Neuron (in vitro differentiated cells): ENCODE results near the gene INPP5A.

Experiments
- H2AFZ ChIP-seq: one replicate; pipeline ENCODE4 v1.6.1; 2013; ENCODE audit warnings: low read depth, mild to moderate bottlenecking, inconsistent platforms, low read length, moderate library complexity
- H3K27me3 ChIP-seq: one replicate; pipeline ENCODE4 v1.6.1; 2013; ENCODE audit warnings: low read length; ENCODE audit not compliant: insufficient read depth
- H3K36me3 ChIP-seq: one replicate; pipeline ENCODE4 v1.6.1; 2013; ENCODE audit warnings: low read length; ENCODE audit not compliant: insufficient read depth
- H3K4me1 ChIP-seq: one replicate; pipeline ENCODE4 v1.6.1; 2013; ENCODE audit warnings: low read length; ENCODE audit not compliant: insufficient read depth
- H3K4me3 ChIP-seq: 2 replicates; pipeline ENCODE4 v1.5.1; 2013; ENCODE audit warnings: mild to moderate bottlenecking, low read length, moderate library complexity
- H3K9me3 ChIP-seq: one replicate; pipeline ENCODE4 v1.6.1; 2013; ENCODE audit warnings: low read length

INPP5A gene

DNA sequence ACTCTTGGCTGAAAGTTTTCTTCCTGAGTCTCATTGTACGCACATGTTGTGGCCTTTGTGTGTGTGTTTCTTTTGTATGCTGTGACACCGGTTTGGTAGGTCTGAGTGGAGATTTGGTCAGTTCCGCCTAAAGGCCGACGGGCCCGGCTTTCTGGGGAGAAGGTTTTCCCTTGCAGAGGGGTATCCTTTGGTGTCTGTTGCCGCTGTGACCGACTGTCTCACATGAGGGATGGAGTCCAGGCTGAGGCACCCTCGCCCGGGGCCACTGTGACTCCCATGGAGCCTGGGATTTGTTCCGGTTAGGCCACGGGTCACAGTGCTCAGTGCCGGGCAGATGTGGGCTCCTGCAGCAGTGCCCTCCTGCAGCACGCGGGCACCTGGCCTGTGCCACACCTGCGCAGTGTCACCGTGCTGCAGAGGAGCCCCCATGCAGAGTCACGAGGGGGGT is 19.4 kb downstream of the INPP5A start:
- H3K36me3 ChIP-seq = no peaks in the 10 kb centered on the region
- no peak overlapping the region for H2AFZ ChIP-seq
- H3K9me3 ChIP-seq = peaks cover 6% of the 10 kb centered on the region
- H3K4me1 ChIP-seq = no peaks in the 10 kb centered on the region
- no peak overlapping the region for H3K4me3 ChIP-seq
- H3K27me3 ChIP-seq = no peaks in the 10 kb centered on the region

DNA sequence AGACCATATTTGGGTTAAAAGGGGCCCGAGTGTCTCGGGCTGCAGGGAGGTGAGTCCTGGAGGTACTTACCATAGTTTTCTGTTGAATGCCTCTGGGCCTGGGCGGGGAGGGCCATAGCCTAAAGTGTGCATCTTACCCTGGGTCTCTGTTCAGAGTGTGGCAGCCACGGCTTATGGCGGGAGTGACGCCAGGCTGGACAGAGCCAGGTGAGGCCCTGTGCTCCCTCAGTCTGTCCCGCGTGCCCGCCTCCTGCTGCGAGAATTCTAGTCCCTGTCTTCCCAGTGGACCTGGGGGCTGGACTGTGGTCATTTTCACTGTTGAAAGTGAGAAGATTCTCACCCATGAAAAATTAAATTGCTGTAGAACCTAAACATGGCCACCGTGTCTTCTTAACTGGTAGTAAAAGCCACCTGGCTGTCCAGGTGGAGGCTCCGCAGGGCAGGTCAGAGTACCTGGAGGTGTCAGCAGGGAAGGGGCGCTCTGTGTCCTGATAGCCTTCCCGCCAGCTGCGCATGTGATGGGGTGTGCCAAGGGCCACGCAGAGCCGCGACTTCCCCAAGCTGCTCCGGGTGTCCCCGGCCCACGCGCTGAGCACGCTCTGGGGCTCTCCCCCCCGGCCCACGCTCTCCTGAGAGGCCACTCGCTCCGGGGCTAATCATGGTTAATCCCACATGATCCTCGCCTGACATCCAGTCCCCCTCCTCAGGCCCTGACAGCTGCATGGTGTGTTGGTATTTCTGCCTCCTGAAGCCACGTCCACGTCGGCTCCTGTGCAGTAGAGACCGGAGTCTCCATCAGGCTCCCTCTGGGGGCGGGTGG is 20.3 kb downstream of the INPP5A start:
- Histone ChIP-seq H3K36me3 (no peaks in the 10 kb centered on the region), H3K9me3 (peaks cover 14% of the 10 kb centered on the region), H3K4me1 (no peaks in the 10 kb centered on the region), H2AFZ (no peak overlapping the region), H3K4me3 (no peak overlapping the region), H3K27me3 (no peaks in the 10 kb centered on the region)

GRCh38 chr10:132558516-132559413 is 21.2 kb downstream of the INPP5A start:
- H3K9me3 ChIP-seq = peaks cover 15% of the 10 kb centered on the region
- no peaks in the 10 kb centered on the region for H3K27me3 ChIP-seq
- no peaks in the 10 kb centered on the region for H3K36me3 ChIP-seq
- H2AFZ ChIP-seq = no peak overlapping the region
- no peaks in the 10 kb centered on the region for H3K4me1 ChIP-seq
- no peak overlapping the region for H3K4me3 ChIP-seq

DNA sequence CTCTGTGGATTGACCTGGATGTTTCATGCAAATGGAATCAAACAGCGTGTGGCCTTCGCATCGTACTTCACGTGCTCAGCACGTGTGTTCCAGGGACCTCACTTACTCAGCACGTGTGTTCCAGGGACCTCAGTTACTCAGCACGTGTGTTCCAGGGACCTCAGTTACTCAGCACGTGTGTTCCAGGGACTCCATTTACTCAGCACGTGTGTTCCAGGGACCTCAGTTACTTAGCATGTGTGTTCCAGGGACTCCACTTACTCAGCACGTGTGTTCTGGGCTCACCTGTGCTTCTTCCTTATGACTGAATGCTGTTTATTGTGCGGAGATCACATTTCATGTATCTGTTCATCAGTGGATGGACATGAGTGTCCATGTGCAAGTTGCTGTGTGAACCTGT is 22.0 kb downstream of the INPP5A start:
- Histone ChIP-seq H3K4me3 (no peak overlapping the region), H3K9me3 (peaks cover 15% of the 10 kb centered on the region), H2AFZ (no peak overlapping the region), H3K4me1 (no peaks in the 10 kb centered on the region), H3K36me3 (no peaks in the 10 kb centered on the region), H3K27me3 (no peaks in the 10 kb centered on the region)

GRCh38 chr10:132560241-132560731 is 22.7 kb downstream of the INPP5A start:
- Histone ChIP-seq H3K4me1 (no peaks in the 10 kb centered on the region), H3K4me3 (no peak overlapping the region), H3K36me3 (no peaks in the 10 kb centered on the region)

GRCh38 chr10:132562177-132562915 is 24.8 kb downstream of the INPP5A start:
- no peak overlapping the region for H2AFZ ChIP-seq
- H3K36me3 ChIP-seq = no peaks in the 10 kb centered on the region
- H3K27me3 ChIP-seq = no peaks in the 10 kb centered on the region
- no peaks in the 10 kb centered on the region for H3K4me1 ChIP-seq
- peaks cover 15% of the 10 kb centered on the region for H3K9me3 ChIP-seq
- H3K4me3 ChIP-seq = no peak overlapping the region

More at GRCh38 chr10:132560241-132560731, 22.7 kb downstream of the INPP5A start:
- no peaks in the 10 kb centered on the region for H3K27me3 ChIP-seq
- peaks cover 15% of the 10 kb centered on the region for H3K9me3 ChIP-seq
- H2AFZ ChIP-seq = no peak overlapping the region

GRCh38 chr10:132562916-132563456 is 25.4 kb downstream of the INPP5A start:
- Histone ChIP-seq H3K4me1 (no peaks in the 10 kb centered on the region), H3K9me3 (peaks cover 15% of the 10 kb centered on the region), H2AFZ (no peak overlapping the region), H3K4me3 (no peak overlapping the region), H3K27me3 (no peaks in the 10 kb centered on the region), H3K36me3 (no peaks in the 10 kb centered on the region)

DNA sequence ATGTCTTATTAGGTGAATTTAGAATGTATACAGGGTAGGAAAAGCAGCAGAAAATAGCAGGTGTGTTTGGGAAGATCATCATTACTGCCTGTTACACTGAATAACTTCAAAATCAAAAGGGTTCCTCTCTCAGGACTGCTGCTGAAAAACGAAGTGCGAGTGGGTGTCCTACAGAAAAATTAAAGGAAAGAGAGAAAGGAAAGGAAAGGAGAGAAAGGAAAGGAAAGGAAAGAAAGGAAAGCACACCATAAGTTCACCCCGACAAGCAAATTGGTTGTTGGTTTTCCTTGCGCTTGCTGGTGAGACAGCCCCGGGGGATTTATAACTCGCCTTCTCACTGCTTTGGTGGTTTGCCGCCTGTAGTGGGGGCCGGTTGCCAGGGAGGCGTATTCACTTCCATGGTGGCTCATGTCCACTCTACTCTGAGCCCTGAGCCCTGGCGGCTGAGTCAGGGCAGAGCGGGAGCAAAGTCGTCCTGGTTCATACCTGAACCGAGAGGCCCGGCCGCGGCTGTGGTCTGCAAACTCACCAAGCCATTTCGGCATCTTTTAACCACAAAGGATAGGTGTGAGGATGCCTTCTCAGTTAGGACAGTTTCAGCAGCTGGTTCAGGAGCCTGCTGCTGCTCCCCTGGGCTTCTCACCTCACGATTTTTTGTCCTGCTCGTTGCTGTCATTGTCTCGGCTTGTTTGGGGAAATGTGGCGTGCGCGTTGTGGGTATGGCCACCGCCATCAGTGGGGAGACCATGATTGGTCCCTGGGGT is 26.1 kb downstream of the INPP5A start:
- H3K4me3 ChIP-seq = no peak overlapping the region
- H2AFZ ChIP-seq = no peak overlapping the region
- H3K9me3 ChIP-seq = peaks cover 15% of the 10 kb centered on the region
- H3K27me3 ChIP-seq = no peaks in the 10 kb centered on the region
- no peaks in the 10 kb centered on the region for H3K4me1 ChIP-seq
- H3K36me3 ChIP-seq = no peaks in the 10 kb centered on the region

DNA sequence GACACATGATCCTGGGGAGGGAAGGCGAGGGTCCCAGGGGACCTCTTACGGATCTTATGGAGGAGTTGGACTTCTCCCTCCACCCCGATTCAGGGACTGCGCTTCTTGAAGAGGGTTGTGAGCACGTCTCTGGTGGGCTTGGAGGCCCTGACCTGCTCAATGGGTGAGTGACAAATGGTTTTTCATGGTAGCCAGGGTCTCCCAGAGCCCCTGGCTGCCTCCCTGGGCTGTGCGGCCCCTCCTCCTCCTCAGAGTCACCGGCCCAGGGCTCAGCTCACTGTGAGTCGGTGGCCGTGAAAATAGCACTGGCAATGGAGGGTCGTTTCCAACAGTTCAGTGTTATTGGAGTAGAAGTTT is 26.6 kb downstream of the INPP5A start:
- Histone ChIP-seq H3K9me3 (peaks cover 15% of the 10 kb centered on the region), H3K36me3 (no peaks in the 10 kb centered on the region), H3K4me3 (no peak overlapping the region), H2AFZ (no peak overlapping the region), H3K4me1 (no peaks in the 10 kb centered on the region), H3K27me3 (no peaks in the 10 kb centered on the region)

GRCh38 chr10:132564690-132565089 is 27.1 kb downstream of the INPP5A start:
- no peak overlapping the region for H2AFZ ChIP-seq
- H3K27me3 ChIP-seq = no peaks in the 10 kb centered on the region
- H3K36me3 ChIP-seq = no peaks in the 10 kb centered on the region
- H3K4me1 ChIP-seq = no peaks in the 10 kb centered on the region
- H3K4me3 ChIP-seq = no peak overlapping the region
- peaks cover 15% of the 10 kb centered on the region for H3K9me3 ChIP-seq

DNA sequence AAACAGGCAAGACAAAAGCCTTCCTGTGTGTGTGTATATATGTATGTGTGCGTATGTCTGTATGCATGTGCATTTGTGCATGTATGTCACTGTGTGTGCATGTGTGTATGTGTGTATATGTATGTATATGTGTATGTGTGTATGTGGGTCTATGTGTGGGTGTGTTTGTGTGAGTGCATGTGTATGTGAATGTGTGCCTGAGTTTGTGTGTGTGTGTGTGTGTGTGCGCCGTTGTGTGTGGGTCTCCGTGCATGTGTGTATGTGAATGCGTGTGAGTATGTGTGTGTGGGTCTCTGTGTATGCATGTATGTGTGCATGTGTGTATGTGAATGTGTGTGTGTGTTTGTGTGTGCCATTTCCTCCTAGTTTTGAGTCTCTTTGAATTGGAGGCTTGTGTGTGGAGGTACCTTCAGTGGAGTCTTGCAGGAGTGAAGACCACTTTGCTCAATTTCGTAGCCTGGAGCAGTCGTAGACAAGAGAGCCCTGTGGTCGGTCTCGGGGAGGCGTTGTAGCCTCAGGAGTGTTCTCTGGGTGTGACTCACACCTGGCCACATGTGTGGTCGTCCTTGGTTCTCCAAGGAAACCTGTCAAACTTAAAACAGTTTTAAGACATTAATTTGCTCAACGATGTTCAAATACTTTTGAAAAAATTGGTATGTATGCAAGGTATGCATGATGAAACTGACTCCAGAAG is 28.1 kb downstream of the INPP5A start:
- no peaks in the 10 kb centered on the region for H3K4me1 ChIP-seq
- H2AFZ ChIP-seq = no peak overlapping the region
- no peaks in the 10 kb centered on the region for H3K27me3 ChIP-seq
- H3K4me3 ChIP-seq = no peak overlapping the region
- H3K9me3 ChIP-seq = peaks cover 15% of the 10 kb centered on the region
- H3K36me3 ChIP-seq = no peaks in the 10 kb centered on the region
